Transverse colon (tissue), 4 donors: ENCODE data around the gene DDX56.

ENCODE experiments used
- EP300 ChIP-seq: sonication (generic); formaldehyde crosslinking; IDR thresholded peaks from one replicate; pipeline ENCODE4 v1.6.1; 2017; ENCODE audit warnings: antibody characterized with exemption, low read depth
- POLR2A ChIP-seq: fragments of 450-650 bp; IDR thresholded peaks from one replicate; pipeline ENCODE4 v1.6.1; 2016; ENCODE audit warnings: antibody characterized with exemption, mild to moderate bottlenecking, moderate library complexity
- POLR2AphosphoS5 ChIP-seq, 3 donors: sonication (generic); formaldehyde crosslinking; IDR thresholded peaks; one replicate each; pipeline ENCODE4 v1.6.1; 2016; ENCODE audit warnings: antibody characterized with exemption in 3 of 3
- TF ChIP-seq, protein P1 (sequence below), 5 experiments: fragments of 200-600 bp in 3 of 5; fragments of 450-650 bp in 2 of 5; sonication (generic) in 3 of 5; IDR thresholded peaks; 1 replicate in 2 of 5; 2 replicates in 3 of 5; pipeline ENCODE4 v1.5.1; 2016 to 2017; ENCODE audit warnings: antibody characterized with exemption in 5 of 5, inconsistent platforms in 3 of 5, mild to moderate bottlenecking in 2 of 5, moderate library complexity in 1 of 5

DNA sequence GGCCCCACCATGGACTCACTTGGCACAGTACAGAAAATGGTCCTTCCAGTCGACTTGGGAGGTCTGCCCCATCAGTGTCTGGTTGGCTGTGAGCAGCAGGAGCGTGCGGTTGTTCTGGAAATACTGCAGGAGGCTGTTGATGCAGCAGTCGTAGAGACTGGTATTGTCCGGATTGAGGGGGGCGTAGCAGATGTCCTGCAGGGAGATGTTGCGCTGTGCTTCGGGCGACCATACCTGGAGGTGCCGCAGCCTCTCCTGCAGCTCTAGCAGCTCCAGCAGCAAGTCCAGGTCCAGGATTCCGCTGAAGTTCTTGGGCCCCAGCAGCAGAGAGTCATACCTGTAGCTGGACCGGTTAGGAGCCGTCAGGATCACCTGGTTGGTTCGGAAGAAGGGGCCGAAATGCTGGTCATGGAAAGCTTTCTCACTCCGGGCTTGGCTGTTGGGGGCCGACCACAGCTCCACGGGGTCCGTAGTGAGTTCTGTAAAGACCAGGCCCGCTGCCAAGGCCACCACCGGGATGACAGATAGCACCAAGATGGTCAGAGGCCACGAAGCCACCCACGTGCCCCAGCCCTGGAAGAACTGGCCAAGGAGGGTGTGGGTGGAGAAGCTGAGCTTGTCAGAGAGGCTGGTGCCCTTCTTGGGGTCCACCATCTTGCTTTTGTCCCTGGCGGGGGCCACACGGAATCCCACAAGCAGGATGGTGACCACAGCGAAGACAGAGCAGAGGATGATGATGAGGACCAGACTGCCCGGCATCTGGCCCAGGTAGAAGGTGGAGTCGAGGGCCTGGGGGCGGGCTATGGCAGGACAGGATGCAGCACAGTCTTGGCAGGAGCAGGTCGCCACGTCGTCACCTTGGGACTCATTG is 34.7 kb downstream of the DDX56 start:
- TF ChIP-seq, protein P1, sequence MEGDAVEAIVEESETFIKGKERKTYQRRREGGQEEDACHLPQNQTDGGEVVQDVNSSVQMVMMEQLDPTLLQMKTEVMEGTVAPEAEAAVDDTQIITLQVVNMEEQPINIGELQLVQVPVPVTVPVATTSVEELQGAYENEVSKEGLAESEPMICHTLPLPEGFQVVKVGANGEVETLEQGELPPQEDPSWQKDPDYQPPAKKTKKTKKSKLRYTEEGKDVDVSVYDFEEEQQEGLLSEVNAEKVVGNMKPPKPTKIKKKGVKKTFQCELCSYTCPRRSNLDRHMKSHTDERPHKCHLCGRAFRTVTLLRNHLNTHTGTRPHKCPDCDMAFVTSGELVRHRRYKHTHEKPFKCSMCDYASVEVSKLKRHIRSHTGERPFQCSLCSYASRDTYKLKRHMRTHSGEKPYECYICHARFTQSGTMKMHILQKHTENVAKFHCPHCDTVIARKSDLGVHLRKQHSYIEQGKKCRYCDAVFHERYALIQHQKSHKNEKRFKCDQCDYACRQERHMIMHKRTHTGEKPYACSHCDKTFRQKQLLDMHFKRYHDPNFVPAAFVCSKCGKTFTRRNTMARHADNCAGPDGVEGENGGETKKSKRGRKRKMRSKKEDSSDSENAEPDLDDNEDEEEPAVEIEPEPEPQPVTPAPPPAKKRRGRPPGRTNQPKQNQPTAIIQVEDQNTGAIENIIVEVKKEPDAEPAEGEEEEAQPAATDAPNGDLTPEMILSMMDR (IDR thresholded peaks at IDR 0.05), result no peak
- TF ChIP-seq EP300, result no peak
- no peak for TF ChIP-seq POLR2A
- TF ChIP-seq POLR2AphosphoS5 (IDR thresholded peaks at IDR 0.05), result no peak
